Endodermal cell (in vitro differentiated cells): ENCODE results near the gene KLHDC7B. TPM values are rescaled to one million over a fixed set of nuclear protein-coding genes. Genes with fewer than 3 reads are reported as not detected.

Experiments used
- DNase-seq: peaks from one replicate; pipeline ENCODE4 v3.0.0-alpha.2; 2017
- H3K27ac ChIP-seq: 2 replicates; pipeline ENCODE4 v1.5.1; 2013; ENCODE audit warnings: mild to moderate bottlenecking, low read depth, low read length, moderate library complexity
- H3K27me3 ChIP-seq: 2 replicates; pipeline ENCODE4 v1.6.1; 2013; ENCODE audit warnings: mild to moderate bottlenecking, low read length, moderate library complexity; ENCODE audit not compliant: insufficient read depth, control insufficient read depth, poor library complexity, severe bottlenecking
- H3K36me3 ChIP-seq: 2 replicates; pipeline ENCODE4 v1.7.0; 2013; ENCODE audit warnings: mild to moderate bottlenecking, low read length, moderate library complexity; ENCODE audit not compliant: control insufficient read depth, insufficient read depth
- H3K4me1 ChIP-seq: one replicate; pipeline ENCODE4 v1.7.0; 2013; ENCODE audit warnings: low read length; ENCODE audit not compliant: control insufficient read depth, insufficient read depth
- H3K4me3 ChIP-seq: 2 replicates; pipeline ENCODE4 v1.5.1; 2013; ENCODE audit warnings: mild to moderate bottlenecking, low read length, moderate library complexity
- H3K9ac ChIP-seq: 2 replicates; pipeline ENCODE4 v1.6.1; 2013; ENCODE audit warnings: mild to moderate bottlenecking, low read length, moderate library complexity; ENCODE audit not compliant: poor library complexity, severe bottlenecking; ENCODE audit errors: extremely low read depth
- H3K9me3 ChIP-seq: 2 replicates; pipeline ENCODE4 v1.6.1; 2013; ENCODE audit warnings: mild to moderate bottlenecking, low read length, moderate library complexity; ENCODE audit not compliant: control insufficient read depth
- H3K27ac Mint-ChIP-seq: 2 replicates; pipeline ENCODE4 v1.8.0; 2020; ENCODE audit warnings: mixed read lengths
- H3K27me3 Mint-ChIP-seq: 2 replicates; pipeline ENCODE4 v1.8.0; 2021; ENCODE audit warnings: mild to moderate bottlenecking, mixed read lengths; ENCODE audit not compliant: insufficient read depth
- H3K36me3 Mint-ChIP-seq: 2 replicates; pipeline ENCODE4 v1.8.0; 2020; ENCODE audit warnings: low read depth, mixed read lengths
- H3K4me1 Mint-ChIP-seq: 2 replicates; pipeline ENCODE4 v1.8.0; 2020; ENCODE audit warnings: mixed read lengths
- H3K4me3 Mint-ChIP-seq: 2 replicates; pipeline ENCODE4 v1.8.0; 2020; ENCODE audit warnings: mild to moderate bottlenecking, moderate library complexity, mixed read lengths
- H3K9me3 Mint-ChIP-seq: 2 replicates; pipeline ENCODE4 v1.8.0; 2020; ENCODE audit warnings: mild to moderate bottlenecking, mixed read lengths
- CTCF ChIP-seq: fragments of 200-600 bp; sonication (generic); conservative IDR thresholded peaks from 2 replicates; pipeline ENCODE4 v1.5.0; 2021; ENCODE audit warnings: antibody characterized with exemption, mild to moderate bottlenecking
- WGBS, 2 experiments: methylation state at CpG; one replicate each; pipeline versions ENCODE4 v1.1.5 to v1.1.7; 2013; ENCODE audit warnings: missing lambda C conversion rate in 2 of 2, mixed read lengths in 1 of 2; ENCODE audit not compliant: insufficient coverage in 1 of 2, insufficient read length in 1 of 2; 5-methylcytosine and 5-hydroxymethylcytosine counted together
- total RNA-seq, 2 donors: library from RNA; stranded (reverse); fragmentation: NEBNext Ultra II Directional in 1 of 2; extraction: Animal tissue kit (Norgen Biotek cat#: 25700) in 1 of 2; gene quantifications; 2 replicates in 1 of 2; 3 replicates in 1 of 2; pipeline ENCODE4 v1.2.1, GENCODE V29; 2021

The KLHDC7B gene
- total RNA-seq, 2 donors from 2014 or later, result not detected

GRCh38 chr22:50584106-50585096 is 38.7 kb downstream of the KLHDC7B start:
- H3K27ac ChIP-seq, result no peak overlapping the region
- Mint-ChIP-seq H3K27me3 (peaks cover 24% of the 10 kb centered on the region), H3K4me1 (peaks cover 12% of the 10 kb centered on the region), H3K27ac (no peak overlapping the region), H3K9me3 (no peaks in the 10 kb centered on the region), H3K36me3 (peaks cover 10% of the 10 kb centered on the region), H3K4me3 (peak overlapping the region; percentile 72)
- peaks cover under 1% of the 10 kb centered on the region for H3K27me3 ChIP-seq
- DNase-seq, result peak; percentile 66
- H3K4me1 ChIP-seq, result peaks cover 6% of the 10 kb centered on the region
- no peak overlapping the region for H3K9ac ChIP-seq
- H3K36me3 ChIP-seq, result peaks cover 12% of the 10 kb centered on the region
- peak overlapping the region; percentile 95 for H3K4me3 ChIP-seq
- H3K9me3 ChIP-seq, result no peaks in the 10 kb centered on the region
- no peak for TF ChIP-seq CTCF
- 89 to 90% methylated on average over 20 to 23 of the region's 23 CpGs for WGBS, 2 experiments

- Histone ChIP-seq H3K4me1 (peaks cover 6% of the 10 kb centered on the region), H3K27ac (no peak overlapping the region), H3K4me3 (no peak overlapping the region), H3K9ac (no peak overlapping the region), H3K9me3 (no peaks in the 10 kb centered on the region), H3K27me3 (peaks cover 9% of the 10 kb centered on the region), H3K36me3 (peaks cover 3% of the 10 kb centered on the region)
- H3K4me1 Mint-ChIP-seq, result peaks cover 12% of the 10 kb centered on the region
- H3K36me3 Mint-ChIP-seq, result peaks cover 4% of the 10 kb centered on the region
- no peak overlapping the region for H3K4me3 Mint-ChIP-seq
- peaks cover 33% of the 10 kb centered on the region for H3K27me3 Mint-ChIP-seq
- TF ChIP-seq CTCF, result no peak
- DNase-seq, result no peak
- no peak overlapping the region for H3K27ac Mint-ChIP-seq
- 92 to 95% methylated on average over 3 of the region's 3 CpGs for WGBS, 2 experiments
- H3K9me3 Mint-ChIP-seq, result no peaks in the 10 kb centered on the region
These were observed 39.5 kb downstream of the KLHDC7B start for GRCh38 chr22:50585238-50585637.

- H3K4me3 ChIP-seq, result no peak overlapping the region
- H3K27me3 ChIP-seq, result peaks cover 15% of the 10 kb centered on the region
- Mint-ChIP-seq H3K27ac (no peak overlapping the region), H3K9me3 (no peaks in the 10 kb centered on the region), H3K4me1 (peaks cover 12% of the 10 kb centered on the region), H3K36me3 (no peaks in the 10 kb centered on the region), H3K27me3 (peaks cover 38% of the 10 kb centered on the region), H3K4me3 (no peak overlapping the region)
- H3K9me3 ChIP-seq, result no peaks in the 10 kb centered on the region
- 93 to 98% methylated on average over 7 to 8 of the region's 8 CpGs for WGBS, 2 experiments
- H3K4me1 ChIP-seq, result peaks cover 6% of the 10 kb centered on the region
- no peak for DNase-seq
- no peak overlapping the region for H3K27ac ChIP-seq
- H3K36me3 ChIP-seq, result no peaks in the 10 kb centered on the region
- H3K9ac ChIP-seq, result no peak overlapping the region
- TF ChIP-seq CTCF, result no peak
These were observed 40.1 kb downstream of the KLHDC7B start for GRCh38 chr22:50585781-50586180.
